Activated T-helper 1 cell treated with anti-CD3 and anti-CD28 coated beads, Interleukin-12 subunit alpha, Interleukin-12 subunit beta, Interleukin-2, Interleukin-4 antibody, amounts not matched to agents 30 ng/mL and 10 ng/mL and 1 ng/mL, durations not matched to agents 14 hours and 24 hours and 36 hours (primary cell): ENCODE measurements around the gene MXRA8. TPM values are rescaled to one million over a fixed set of nuclear protein-coding genes. Genes with fewer than 3 reads are reported as not detected.

Source experiments
- DNase-seq: peaks from one replicate; pipeline ENCODE4 v3.0.0; 2021; ENCODE audit warnings: low spot score
- H3K27ac Mint-ChIP-seq: one replicate; pipeline ENCODE4 v1.8.0; 2021; ENCODE audit warnings: mild to moderate bottlenecking, mixed read lengths
- H3K27me3 Mint-ChIP-seq: one replicate; pipeline ENCODE4 v1.8.0; 2022; ENCODE audit warnings: mild to moderate bottlenecking, moderate library complexity, mixed read lengths; ENCODE audit not compliant: insufficient read depth
- H3K36me3 Mint-ChIP-seq: one replicate; pipeline ENCODE4 v1.8.0; 2021; ENCODE audit warnings: low read depth, mixed read lengths
- H3K4me1 Mint-ChIP-seq: one replicate; pipeline ENCODE4 v1.8.0; 2021; ENCODE audit warnings: low read depth, mixed read lengths
- H3K4me3 Mint-ChIP-seq: one replicate; pipeline ENCODE4 v1.8.0; 2021; ENCODE audit warnings: mild to moderate bottlenecking, moderate library complexity, mixed read lengths
- H3K9me3 Mint-ChIP-seq: one replicate; pipeline ENCODE4 v1.8.0; 2021; ENCODE audit warnings: mixed read lengths
- intact Hi-C: fragments of 100-400 bp; cut with micrococcal nuclease; formaldehyde crosslinking; loops from one replicate; pipeline ENCODE4 v1.15.1; 2024
- total RNA-seq: library from RNA; stranded (reverse); gene quantifications from 2 replicates; pipeline ENCODE4 v1.2.3, GENCODE V29; 2022

The MXRA8 gene
- total RNA-seq, 1 donor from 2014 or later = 0.18 TPM

GRCh38 chr1:1399872-1400575, 41.7 kb upstream of the MXRA8 start:
- Mint-ChIP-seq H3K9me3 (no peaks in the 10 kb centered on the region), H3K4me3 (peak overlapping the region; percentile 91), H3K4me1 (peaks cover 37% of the 10 kb centered on the region)

GRCh38 chr1:1399187-1399871, 41.0 kb upstream of the MXRA8 start, which contains the start of gene CCNL2:
Gene CCNL2, minus strand, starts transcription at chr1:1399335. Its CDS starts 29 bp downstream, at chr1:1399306.
- peak; percentile 99 for DNase-seq
- intact Hi-C loops = loop anchor here (1.0 to 5.0 kb wide), 8 partner anchors 8 to 325 kb away; partner anchors contain the start of genes ACAP3, ATAD3A, ATAD3B and AURKAIP1
- Mint-ChIP-seq H3K4me1 (peaks cover 37% of the 10 kb centered on the region), H3K9me3 (no peaks in the 10 kb centered on the region), H3K36me3 (peaks cover 45% of the 10 kb centered on the region), H3K4me3 (peak within 1 kb of the TSS; percentile 95), H3K27me3 (no peaks in the 10 kb centered on the region), H3K27ac (peak within 1 kb of the TSS; percentile 76)

More at GRCh38 chr1:1399872-1400575, 41.7 kb upstream of the MXRA8 start:
- DNase-seq = no peak
- H3K27me3 Mint-ChIP-seq = no peaks in the 10 kb centered on the region
- peak overlapping the region; percentile 79 for H3K27ac Mint-ChIP-seq
- H3K36me3 Mint-ChIP-seq = peaks cover 44% of the 10 kb centered on the region
- intact Hi-C loops = loop anchor here (1.0 to 5.0 kb wide), 8 partner anchors 7 to 325 kb away; partner anchors contain the start of genes ACAP3, ATAD3A, ATAD3B and AURKAIP1

GRCh38 chr1:1398677-1399186, 40.4 kb upstream of the MXRA8 start:
- intact Hi-C loops = loop anchor here (1.0 to 5.0 kb wide), 8 partner anchors 9 to 326 kb away; partner anchors contain the start of genes ACAP3, ATAD3A, ATAD3B and AURKAIP1
- Mint-ChIP-seq H3K4me3 (peak overlapping the region; percentile 95), H3K9me3 (no peaks in the 10 kb centered on the region), H3K27ac (peak overlapping the region; percentile 76), H3K4me1 (peaks cover 38% of the 10 kb centered on the region), H3K36me3 (peaks cover 48% of the 10 kb centered on the region), H3K27me3 (no peaks in the 10 kb centered on the region)
- no peak for DNase-seq

GRCh38 chr1:1397839-1398523, 39.6 kb upstream of the MXRA8 start:
- intact Hi-C loops = loop anchor here (2.0 to 5.0 kb wide), 4 partner anchors 43 to 327 kb away; partner anchors contain the start of genes ACAP3, ATAD3B, CDK11A and PUSL1
- H3K9me3 Mint-ChIP-seq = no peaks in the 10 kb centered on the region
- H3K27ac Mint-ChIP-seq = peak overlapping the region; percentile 76
- H3K36me3 Mint-ChIP-seq = peaks cover 50% of the 10 kb centered on the region
- no peak for DNase-seq
- no peaks in the 10 kb centered on the region for H3K27me3 Mint-ChIP-seq
- peak overlapping the region; percentile 95 for H3K4me3 Mint-ChIP-seq
- H3K4me1 Mint-ChIP-seq = peaks cover 43% of the 10 kb centered on the region

GRCh38 chr1:1395166-1395565, 36.8 kb upstream of the MXRA8 start:
- Mint-ChIP-seq H3K9me3 (no peaks in the 10 kb centered on the region), H3K4me3 (peak overlapping the region; percentile 46), H3K4me1 (peaks cover 25% of the 10 kb centered on the region), H3K27ac (no peak overlapping the region), H3K36me3 (peaks cover 59% of the 10 kb centered on the region), H3K27me3 (no peaks in the 10 kb centered on the region)
- no peak for DNase-seq
- intact Hi-C loops = loop anchor here (5.0 kb wide), 1 partner anchor 88 kb away; the partner anchor contains the start of genes ACAP3 and PUSL1

- H3K27ac Mint-ChIP-seq = no peak overlapping the region
- no peaks in the 10 kb centered on the region for H3K27me3 Mint-ChIP-seq
- H3K9me3 Mint-ChIP-seq = no peaks in the 10 kb centered on the region
- no peak for DNase-seq
- intact Hi-C loops = no loop called here
- peaks cover 65% of the 10 kb centered on the region for H3K36me3 Mint-ChIP-seq
- H3K4me3 Mint-ChIP-seq = no peak overlapping the region
- H3K4me1 Mint-ChIP-seq = peaks cover 22% of the 10 kb centered on the region
These were observed 35.8 kb upstream of the MXRA8 start for GRCh38 chr1:1394116-1394515.

GRCh38 chr1:1393428-1393827, 35.1 kb upstream of the MXRA8 start:
- Mint-ChIP-seq H3K9me3 (no peaks in the 10 kb centered on the region), H3K36me3 (peaks cover 68% of the 10 kb centered on the region), H3K27ac (no peak overlapping the region), H3K4me1 (peaks cover 22% of the 10 kb centered on the region), H3K4me3 (no peak overlapping the region), H3K27me3 (no peaks in the 10 kb centered on the region)
- no peak for DNase-seq
- intact Hi-C loops = no loop called here

GRCh38 chr1:1393014-1393413, 34.7 kb upstream of the MXRA8 start:
- Mint-ChIP-seq H3K27me3 (no peaks in the 10 kb centered on the region), H3K36me3 (peaks cover 68% of the 10 kb centered on the region), H3K4me3 (no peak overlapping the region), H3K27ac (no peak overlapping the region), H3K9me3 (no peaks in the 10 kb centered on the region), H3K4me1 (peaks cover 19% of the 10 kb centered on the region)
- intact Hi-C loops = no loop called here
- DNase-seq = no peak

- Mint-ChIP-seq H3K4me1 (peaks cover 14% of the 10 kb centered on the region), H3K9me3 (no peaks in the 10 kb centered on the region), H3K27ac (no peak overlapping the region), H3K36me3 (peaks cover 74% of the 10 kb centered on the region), H3K4me3 (no peak overlapping the region), H3K27me3 (no peaks in the 10 kb centered on the region)
- DNase-seq = no peak
- intact Hi-C loops = no loop called here
These were observed 32.9 kb upstream of the MXRA8 start for GRCh38 chr1:1391225-1391624.

GRCh38 chr1:1390675-1391074, 32.3 kb upstream of the MXRA8 start:
- Mint-ChIP-seq H3K4me1 (peaks cover 13% of the 10 kb centered on the region), H3K27ac (no peak overlapping the region), H3K9me3 (no peaks in the 10 kb centered on the region), H3K36me3 (peaks cover 73% of the 10 kb centered on the region), H3K27me3 (no peaks in the 10 kb centered on the region), H3K4me3 (no peak overlapping the region)
- intact Hi-C loops = no loop called here
- no peak for DNase-seq

GRCh38 chr1:1388078-1388472, 29.7 kb upstream of the MXRA8 start:
- H3K9me3 Mint-ChIP-seq = no peaks in the 10 kb centered on the region
- H3K4me1 Mint-ChIP-seq = no peaks in the 10 kb centered on the region
- no peaks in the 10 kb centered on the region for H3K27me3 Mint-ChIP-seq
- intact Hi-C loops = no loop called here
- no peak for DNase-seq
- no peak overlapping the region for H3K4me3 Mint-ChIP-seq
- peaks cover 53% of the 10 kb centered on the region for H3K36me3 Mint-ChIP-seq
- H3K27ac Mint-ChIP-seq = no peak overlapping the region
